ENCODE results near the gene USP36. TPM values are rescaled to one million over a fixed set of nuclear protein-coding genes. Genes with fewer than 3 reads are reported as not detected.
A peak's percentile ranks its signal among the peaks of the same experiment; 100 is the strongest.

USP36 gene
- total and polyA plus RNA-seq, 9 of the 15 experiments (the other 6 are each of a cell fraction or from before 2014, with no cell fraction given) = 6.4 to 72.8 (median 22.5) TPM

- H3K9me1 ChIP-seq (ENCODE audit: control insufficient read depth, insufficient read depth, low read length) = no peaks in the 10 kb centered on the region
- H3K9me3 ChIP-seq (replicated peaks; ENCODE audit: control insufficient read depth, insufficient read depth, low read depth, low read length) = no peaks in the 10 kb centered on the region
- FAIRE-seq = no peak
- TF ChIP-seq CEBPG (CRISPR knock-in tag; IDR thresholded peaks at IDR 0.05) (no peak), CEBPG (tag; conservative IDR thresholded peaks at IDR 0.05 in 1 of 2, IDR thresholded peaks at IDR 0.05 in 1 of 2) (peak; percentile 29 to 35; a peak in 1 of 4 replicates), SETDB1 (IDR thresholded peaks at IDR 0.05; ENCODE audit: low read length) (no peak)
- ChIA-PET POLR2A (no interaction called here), CTCF (ENCODE audit: low intra/inter-chr PET ratio) (no interaction called here)
- BruUV-seq (replicated peaks) = no TSS peak
- no peak for ATAC-seq
- in situ Hi-C loops (cut with MboI) (no loop called here), intact Hi-C loops (cut with micrococcal nuclease) (loop anchor here (5.0 kb wide), 1 partner anchor 35 kb away; the partner anchor contains the start of gene CYTH1)
- H3K36me3 ChIP-seq (ENCODE audit: control insufficient read depth, insufficient read depth, low read length) = no peaks in the 10 kb centered on the region
- H3K27me3 ChIP-seq (ENCODE audit: control insufficient read depth in 2 of 2, insufficient read depth in 2 of 2, low read length in 2 of 2) = no peaks in the 10 kb centered on the region
- 69% methylated on average over 2 of the region's 2 CpGs for WGBS (ENCODE audit: insufficient coverage, low coverage, missing lambda C conversion rate)
- DNase-seq (ENCODE audit: extremely low read depth in 1 of 4, low spot score in 3 of 4) = no peak
- H3K27ac ChIP-seq (ENCODE audit: extremely low read depth, low read depth, low read length) = no peak overlapping the region
- H3K4me2 ChIP-seq (ENCODE audit: insufficient read depth, low read length) = no peak overlapping the region
- no peak overlapping the region for H2AFZ ChIP-seq (ENCODE audit: low read depth, low read length)
- H3K9ac ChIP-seq (ENCODE audit: insufficient read depth in 1 of 2, low read depth in 2 of 2, low read length in 2 of 2) = no peak overlapping the region
- H3K4me3 ChIP-seq = no peak overlapping the region
- H3K4me1 ChIP-seq (replicated peaks in 1 of 2; ENCODE audit: control insufficient read depth in 2 of 2, insufficient read depth in 2 of 2, low read length in 2 of 2) = peaks cover 13 to 29% of the 10 kb centered on the region in 2 experiments
- H3K79me2 ChIP-seq (ENCODE audit: control insufficient read depth, insufficient read depth, low read length) = peaks cover 45% of the 10 kb centered on the region
- peaks cover 5% of the 10 kb centered on the region for H4K20me1 ChIP-seq (replicated peaks; ENCODE audit: control insufficient read depth, insufficient read depth, low read length)
These were observed 93.1 kb downstream of the USP36 start for GRCh38 chr17:78747488-78747887.

GRCh38 chr17:78746949-78747269 lies 93.7 kb downstream of the USP36 start:
- no peak overlapping the region for H2AFZ ChIP-seq (ENCODE audit: low read depth, low read length)
- no peak overlapping the region for H3K4me2 ChIP-seq (ENCODE audit: insufficient read depth, low read length)
- FAIRE-seq (no peak), DNase-seq (ENCODE audit: extremely low read depth in 1 of 4, low spot score in 3 of 4) (no peak), ATAC-seq (no peak)
- H3K4me1 ChIP-seq (replicated peaks in 1 of 2; ENCODE audit: control insufficient read depth in 2 of 2, insufficient read depth in 2 of 2, low read length in 2 of 2) = peaks cover 13 to 29% of the 10 kb centered on the region in 2 experiments
- in situ Hi-C loops (cut with MboI) (no loop called here), intact Hi-C loops (cut with micrococcal nuclease) (loop anchor here (5.0 kb wide), 1 partner anchor 35 kb away; the partner anchor contains the start of gene CYTH1)
- H3K9me3 ChIP-seq (replicated peaks; ENCODE audit: control insufficient read depth, insufficient read depth, low read depth, low read length) = no peaks in the 10 kb centered on the region
- no peaks in the 10 kb centered on the region for H3K9me1 ChIP-seq (ENCODE audit: control insufficient read depth, insufficient read depth, low read length)
- H3K27ac ChIP-seq (ENCODE audit: extremely low read depth, low read depth, low read length) = no peak overlapping the region
- H3K36me3 ChIP-seq (ENCODE audit: control insufficient read depth, insufficient read depth, low read length) = no peaks in the 10 kb centered on the region
- H4K20me1 ChIP-seq (replicated peaks; ENCODE audit: control insufficient read depth, insufficient read depth, low read length) = peaks cover 5% of the 10 kb centered on the region
- H3K79me2 ChIP-seq (ENCODE audit: control insufficient read depth, insufficient read depth, low read length) = peaks cover 45% of the 10 kb centered on the region
- ChIA-PET CTCF (ENCODE audit: low intra/inter-chr PET ratio) (no interaction called here), POLR2A (no interaction called here)
- H3K9ac ChIP-seq (ENCODE audit: insufficient read depth in 1 of 2, low read depth in 2 of 2, low read length in 2 of 2) = no peak overlapping the region
- BruUV-seq (replicated peaks) = no TSS peak
- 61% methylated on average over 2 of the region's 2 CpGs for WGBS (ENCODE audit: insufficient coverage, low coverage, missing lambda C conversion rate)
- H3K4me3 ChIP-seq = no peak overlapping the region
- no peaks in the 10 kb centered on the region for H3K27me3 ChIP-seq (ENCODE audit: control insufficient read depth in 2 of 2, insufficient read depth in 2 of 2, low read length in 2 of 2)
- 0 out of 2 replicates have a peak, but pooled peaks have one; percentile 11 for TF ChIP-seq BACH1 (tag; IDR thresholded peaks at IDR 0.05)
- no peak for TF ChIP-seq ZNF23 (CRISPR knock-in tag; IDR thresholded peaks at IDR 0.05)

Measured in K562 (cell line).